T-helper 17 cell (primary cell): Measurements from ENCODE around the gene ANKFY1. TPM values are rescaled to one million over a fixed set of nuclear protein-coding genes. Genes with fewer than 3 reads are reported as not detected.

Experiments
- ATAC-seq: fragments of 150-1000 bp; cut with Tn5 transposase; 2 replicates; pipeline ENCODE4 v1.10.0; 2021; ENCODE audit warnings: mild to moderate bottlenecking, moderate library complexity
- DNase-seq, 3 donors: peaks; one replicate each; pipeline versions ENCODE4 v3.0.0 to v3.0.0-alpha.2; 2020 to 2021
- H3K9me3 ChIP-seq: one replicate; pipeline ENCODE4 v1.7.0; 2013; ENCODE audit warnings: low read length, mild to moderate bottlenecking; ENCODE audit not compliant: control insufficient read depth, poor library complexity, severe bottlenecking
- H3K27ac Mint-ChIP-seq: one replicate; pipeline ENCODE4 v1.8.0; 2022; ENCODE audit warnings: mild to moderate bottlenecking, moderate library complexity, mixed read lengths
- H3K27me3 Mint-ChIP-seq: one replicate; pipeline ENCODE4 v1.8.0; 2022; ENCODE audit warnings: mixed read lengths
- H3K36me3 Mint-ChIP-seq: one replicate; pipeline ENCODE4 v1.8.0; 2022; ENCODE audit warnings: low read depth, mixed read lengths
- H3K4me1 Mint-ChIP-seq: one replicate; pipeline ENCODE4 v1.8.0; 2022; ENCODE audit warnings: mild to moderate bottlenecking, mixed read lengths
- H3K4me3 Mint-ChIP-seq: one replicate; pipeline ENCODE4 v1.8.0; 2022; ENCODE audit warnings: mild to moderate bottlenecking, moderate library complexity, mixed read lengths
- total RNA-seq, 4 donors: library from RNA in 2 of 4; stranded (reverse) in 2 of 4; gene quantifications; one replicate each; pipeline ENCODE4 v1.2.3 and lab custom pipeline; 2022 to 2026

ANKFY1 gene
- total RNA-seq, 2 donors from 2014 or later: 51.2 to 54.0 TPM

DNA sequence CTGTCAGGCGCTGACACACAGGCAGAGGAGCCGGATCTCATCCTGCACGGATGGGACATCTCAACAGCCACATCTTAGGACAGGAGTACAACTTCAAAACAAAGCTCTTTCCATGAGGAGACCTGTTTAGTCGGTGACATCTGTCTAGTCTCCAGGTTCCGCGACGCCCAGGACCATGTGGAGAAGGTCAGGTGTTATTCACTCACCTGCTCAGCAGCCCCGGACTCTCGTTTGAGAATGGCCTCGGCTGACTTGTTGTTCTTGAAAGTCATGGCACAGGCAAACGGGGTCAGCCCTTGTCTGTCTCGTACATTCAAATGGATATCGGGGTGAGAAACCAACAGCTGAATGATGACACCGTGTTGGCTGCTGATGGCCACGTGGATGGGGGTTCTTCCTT, 85.1 kb downstream of the ANKFY1 start:
- H3K27ac Mint-ChIP-seq: peak overlapping the region; percentile 98
- peak overlapping the region; percentile 39 for H3K4me3 Mint-ChIP-seq
- DNase-seq: no peak
- H3K9me3 ChIP-seq: no peaks in the 10 kb centered on the region
- H3K27me3 Mint-ChIP-seq: no peaks in the 10 kb centered on the region
- no peak for ATAC-seq
- H3K36me3 Mint-ChIP-seq: peaks cover 2% of the 10 kb centered on the region
- peaks cover 40% of the 10 kb centered on the region for H3K4me1 Mint-ChIP-seq

DNA sequence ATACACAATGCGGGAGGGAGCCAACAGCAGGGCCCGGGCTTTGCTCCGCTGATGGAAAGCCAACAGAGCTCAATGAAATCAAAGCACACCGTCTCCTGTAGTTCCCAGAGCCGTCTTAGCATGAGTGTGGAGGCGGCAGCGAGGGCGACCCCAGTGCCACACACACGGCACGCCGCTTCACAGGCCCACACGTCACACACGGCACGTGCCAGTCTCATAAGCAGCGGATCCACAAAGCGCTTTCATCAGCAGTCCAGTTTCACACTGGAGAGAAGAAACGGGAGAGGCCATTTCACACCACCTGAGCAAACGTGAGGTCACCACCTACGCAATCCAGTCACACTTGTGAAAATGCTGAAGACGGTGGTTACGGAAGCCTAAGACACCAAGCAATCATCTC, 86.0 kb downstream of the ANKFY1 start:
- Mint-ChIP-seq H3K4me1 (peaks cover 41% of the 10 kb centered on the region), H3K27me3 (no peaks in the 10 kb centered on the region), H3K27ac (peak overlapping the region; percentile 98), H3K4me3 (peak overlapping the region; percentile 50), H3K36me3 (peaks cover 2% of the 10 kb centered on the region)
- no peaks in the 10 kb centered on the region for H3K9me3 ChIP-seq
- DNase-seq (no peak), ATAC-seq (peak; percentile 26)

DNA sequence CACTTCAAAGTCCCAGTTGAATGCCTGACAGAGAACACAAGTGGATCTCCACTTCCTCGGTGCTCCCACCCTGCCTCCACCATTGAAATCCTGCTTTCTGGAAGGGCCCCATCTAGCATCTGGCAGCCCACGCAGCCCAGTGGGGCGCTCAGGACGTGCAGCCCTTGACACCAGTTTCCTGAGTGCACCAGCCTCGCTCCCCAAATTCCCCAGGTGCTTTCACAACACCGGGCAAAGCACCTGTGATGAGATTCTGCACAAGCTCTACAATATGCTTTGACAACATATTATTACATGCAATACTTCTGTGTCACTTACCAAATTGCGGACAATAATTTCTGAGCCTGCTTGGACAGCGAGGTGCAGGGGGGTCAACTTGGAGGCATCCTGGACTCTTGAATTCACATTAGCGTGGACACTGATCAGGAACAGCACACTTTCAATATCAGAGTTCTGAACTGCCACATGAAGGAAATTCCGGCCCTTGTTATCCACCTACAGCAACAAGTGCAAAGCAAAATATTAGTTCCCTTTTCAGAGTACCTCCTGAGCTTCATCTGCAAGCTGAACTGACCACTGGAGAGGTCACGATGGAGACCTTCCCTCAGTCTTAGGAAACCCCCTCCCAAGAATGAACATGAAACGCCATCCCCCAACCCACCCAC, 86.8 kb downstream of the ANKFY1 start:
- DNase-seq (no peak), ATAC-seq (peak; percentile 60)
- Mint-ChIP-seq H3K36me3 (peaks cover 2% of the 10 kb centered on the region), H3K27me3 (no peaks in the 10 kb centered on the region), H3K4me3 (peak overlapping the region; percentile 91), H3K27ac (peak overlapping the region; percentile 98), H3K4me1 (peaks cover 41% of the 10 kb centered on the region)
- no peaks in the 10 kb centered on the region for H3K9me3 ChIP-seq

DNA sequence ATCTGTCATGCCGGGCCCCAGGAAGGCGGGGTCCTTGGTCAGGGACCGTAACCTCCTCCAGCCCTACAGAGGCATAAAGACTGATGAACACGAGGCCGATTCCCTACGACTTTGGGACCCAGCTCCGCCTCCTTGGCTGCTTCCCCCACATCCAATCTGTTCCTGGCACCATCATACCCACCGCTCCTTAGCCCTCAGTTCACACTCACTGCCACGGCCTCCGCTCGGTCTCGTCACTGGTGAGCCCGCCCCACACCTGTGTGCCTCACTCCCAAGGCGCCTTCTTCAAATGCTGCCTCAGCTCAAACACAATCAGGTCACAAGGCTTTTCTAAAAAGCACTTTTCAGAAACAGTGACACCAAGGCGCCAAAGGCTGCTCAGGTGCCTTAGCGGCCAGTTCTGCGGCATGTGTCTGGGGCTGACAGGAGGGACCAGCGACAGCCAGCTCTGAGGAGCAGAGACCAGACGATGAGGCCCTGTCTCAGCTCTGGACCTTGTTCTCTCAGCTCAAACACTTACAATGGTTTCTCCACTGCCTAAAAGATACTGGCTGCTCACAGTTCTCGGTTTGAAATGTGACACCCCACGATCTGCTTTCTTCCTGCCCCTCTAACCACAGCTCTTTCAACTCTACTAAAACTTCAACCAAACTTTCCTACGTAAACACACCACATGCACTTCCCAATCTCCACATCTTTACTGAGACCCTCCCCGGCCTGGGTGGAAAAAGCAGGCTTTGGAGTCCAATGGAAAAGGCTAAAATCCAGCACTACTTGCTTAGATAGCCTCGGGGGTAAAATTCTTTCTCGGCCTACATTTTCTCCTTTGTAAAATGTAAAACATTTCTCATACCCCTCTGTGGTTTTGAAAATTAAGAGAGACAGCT, 87.6 kb downstream of the ANKFY1 start:
- Mint-ChIP-seq H3K27ac (peak overlapping the region; percentile 98), H3K4me3 (peak overlapping the region; percentile 91), H3K36me3 (peaks cover 2% of the 10 kb centered on the region), H3K27me3 (no peaks in the 10 kb centered on the region), H3K4me1 (peaks cover 41% of the 10 kb centered on the region)
- ATAC-seq (peak; percentile 79), DNase-seq (peak in 2 of 3 donors; percentile 17 to 43)
- H3K9me3 ChIP-seq: no peaks in the 10 kb centered on the region

DNA sequence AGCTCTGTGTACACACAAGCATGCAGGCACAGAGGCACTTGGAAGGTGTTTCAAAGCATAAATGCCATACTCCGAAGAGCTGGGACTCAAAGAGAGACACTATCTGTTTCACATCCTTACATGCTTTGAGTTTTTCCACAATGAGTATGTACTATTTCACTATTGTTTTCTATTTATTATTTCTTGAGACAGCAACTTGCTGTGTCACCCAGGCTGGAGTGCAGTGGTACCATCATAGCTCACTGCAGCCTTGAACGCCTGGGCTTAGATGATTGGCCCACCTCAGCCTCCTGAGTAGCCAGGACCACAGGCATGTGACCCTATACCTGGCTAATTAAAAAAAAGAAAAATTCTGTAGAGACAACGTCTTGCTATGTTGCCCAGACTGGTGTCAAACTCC, 89.2 kb downstream of the ANKFY1 start:
- Mint-ChIP-seq H3K36me3 (peaks cover 2% of the 10 kb centered on the region), H3K4me3 (peak overlapping the region; percentile 55), H3K27ac (peak overlapping the region; percentile 98), H3K27me3 (no peaks in the 10 kb centered on the region), H3K4me1 (peaks cover 41% of the 10 kb centered on the region)
- DNase-seq: no peak
- ATAC-seq: no peak
- H3K9me3 ChIP-seq: no peaks in the 10 kb centered on the region

DNA sequence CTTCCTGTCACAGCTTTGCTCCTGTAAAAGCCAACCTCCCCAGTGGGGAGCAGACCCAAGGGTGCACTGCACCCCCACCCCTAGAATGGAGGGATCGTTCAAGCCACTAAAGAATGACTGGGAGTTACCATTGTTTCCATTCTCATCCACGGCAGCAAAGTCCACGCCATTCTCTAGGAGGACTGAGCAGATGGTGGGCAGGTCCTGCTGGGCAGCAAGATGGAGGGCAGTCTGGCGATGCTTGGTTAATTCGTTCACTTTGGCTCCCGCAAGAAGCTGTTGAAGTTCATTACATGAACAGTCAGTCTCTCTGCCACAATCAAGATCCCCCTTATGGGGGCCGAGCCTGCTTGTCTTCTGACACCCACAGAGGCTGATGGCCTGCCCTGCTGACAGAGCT, 90.0 kb downstream of the ANKFY1 start:
- DNase-seq (no peak), ATAC-seq (no peak)
- peaks cover 9% of the 10 kb centered on the region for H3K36me3 Mint-ChIP-seq
- peak overlapping the region; percentile 98 for H3K27ac Mint-ChIP-seq
- H3K27me3 Mint-ChIP-seq: no peaks in the 10 kb centered on the region
- H3K4me3 Mint-ChIP-seq: peak overlapping the region; percentile 15
- peaks cover 46% of the 10 kb centered on the region for H3K4me1 Mint-ChIP-seq
- no peaks in the 10 kb centered on the region for H3K9me3 ChIP-seq

DNA sequence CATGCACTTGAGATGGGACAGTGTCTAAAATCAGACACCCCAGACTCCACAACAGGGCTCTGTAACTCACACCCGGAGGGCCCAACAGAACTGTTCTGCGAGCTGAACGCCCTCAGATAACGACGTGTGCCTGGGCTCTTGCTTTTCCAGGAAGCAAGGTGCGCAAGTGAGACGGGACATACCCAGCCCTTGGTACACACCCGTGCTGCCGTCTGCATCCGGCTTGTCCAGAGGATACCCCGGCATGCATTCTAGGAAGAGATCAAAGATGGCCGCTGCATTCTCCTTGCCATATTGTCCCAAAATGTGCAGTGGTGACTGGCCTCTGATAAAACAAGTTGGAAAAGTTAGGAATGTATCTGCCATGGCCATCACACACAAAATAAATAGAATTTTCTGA, 91.4 kb downstream of the ANKFY1 start:
- DNase-seq: no peak
- Mint-ChIP-seq H3K27ac (no peak overlapping the region), H3K27me3 (no peaks in the 10 kb centered on the region), H3K4me1 (peaks cover 39% of the 10 kb centered on the region), H3K4me3 (no peak overlapping the region), H3K36me3 (peaks cover 9% of the 10 kb centered on the region)
- H3K9me3 ChIP-seq: no peaks in the 10 kb centered on the region
- no peak for ATAC-seq

DNA sequence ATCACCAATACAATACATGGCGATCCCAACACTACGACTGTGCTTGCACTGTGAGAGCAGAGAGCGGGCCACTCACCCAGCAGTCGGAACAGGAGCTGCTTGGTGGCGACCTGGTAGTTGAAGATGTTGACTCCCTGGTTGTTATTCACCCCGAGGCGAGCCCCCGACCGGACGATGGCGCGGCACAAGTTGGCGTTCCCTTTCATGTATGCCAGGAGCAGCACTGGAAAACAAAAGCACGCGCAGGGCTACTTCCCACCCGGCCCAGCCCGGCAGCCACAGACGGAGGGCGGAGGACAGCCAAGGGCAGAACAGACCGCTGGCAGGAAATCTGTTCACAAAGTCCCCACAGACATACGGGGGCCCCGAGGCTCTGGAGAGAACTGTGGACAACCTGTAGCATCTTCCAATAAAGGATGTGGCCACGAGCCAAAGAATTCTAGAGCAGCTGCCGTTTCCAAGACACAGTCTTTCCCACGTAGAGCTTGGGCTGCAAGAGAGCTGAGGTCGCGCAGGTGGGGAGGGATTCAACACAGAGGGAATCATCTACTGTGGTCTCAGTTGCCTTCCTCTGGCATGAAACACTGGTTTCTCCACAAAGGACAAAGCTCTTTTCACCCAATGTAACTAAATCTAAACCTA, 93.0 kb downstream of the ANKFY1 start:
- DNase-seq: no peak
- ATAC-seq: no peak
- H3K4me1 Mint-ChIP-seq: peaks cover 23% of the 10 kb centered on the region
- no peak overlapping the region for H3K27ac Mint-ChIP-seq
- no peak overlapping the region for H3K4me3 Mint-ChIP-seq
- no peaks in the 10 kb centered on the region for H3K9me3 ChIP-seq
- no peaks in the 10 kb centered on the region for H3K27me3 Mint-ChIP-seq
- H3K36me3 Mint-ChIP-seq: peaks cover 7% of the 10 kb centered on the region

DNA sequence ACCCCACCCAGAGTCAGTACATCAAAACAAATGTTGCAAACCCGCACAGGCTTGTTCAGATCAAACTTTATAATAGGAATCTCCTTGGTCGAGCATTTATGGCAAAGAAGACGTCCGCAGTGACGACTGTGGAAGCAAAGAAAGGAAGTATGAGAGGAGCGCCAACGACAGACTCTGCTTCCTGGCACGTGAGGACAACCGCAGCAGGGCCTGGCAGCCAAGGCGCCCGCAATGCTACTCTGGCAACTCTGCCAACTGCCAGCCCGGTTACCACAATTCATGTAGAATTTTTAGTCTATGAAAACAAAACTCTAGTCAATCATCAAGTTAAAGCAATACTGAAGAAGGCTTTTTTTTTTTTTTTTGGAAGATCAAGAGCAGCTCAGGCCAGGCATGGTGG, 96.0 kb downstream of the ANKFY1 start:
- H3K4me1 Mint-ChIP-seq: peaks cover 5% of the 10 kb centered on the region
- peaks cover 11% of the 10 kb centered on the region for H3K36me3 Mint-ChIP-seq
- H3K27me3 Mint-ChIP-seq: no peaks in the 10 kb centered on the region
- no peak overlapping the region for H3K4me3 Mint-ChIP-seq
- H3K9me3 ChIP-seq: no peaks in the 10 kb centered on the region
- DNase-seq (no peak), ATAC-seq (peak; percentile 61)
- H3K27ac Mint-ChIP-seq: peak overlapping the region; percentile 41

DNA sequence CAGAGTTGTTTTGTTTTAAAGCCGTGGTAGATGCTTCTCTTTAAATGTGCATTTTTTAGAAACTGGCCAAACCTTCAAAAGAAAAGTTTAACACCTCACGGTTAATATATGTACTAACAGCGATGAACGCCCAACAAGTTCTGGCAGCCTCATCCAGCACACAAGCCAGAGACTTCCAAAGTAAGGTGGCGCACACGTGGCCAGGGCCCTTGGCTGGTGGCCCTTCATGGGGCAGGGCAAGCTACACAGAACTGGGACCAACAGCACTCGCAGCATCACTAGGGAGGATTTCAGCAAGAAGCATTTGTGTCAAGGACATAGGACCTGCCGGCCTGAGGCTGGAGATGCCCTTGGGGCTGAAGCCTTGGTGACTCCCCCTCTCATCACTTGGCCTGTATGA, 97.4 kb downstream of the ANKFY1 start:
- H3K36me3 Mint-ChIP-seq: peaks cover 11% of the 10 kb centered on the region
- no peaks in the 10 kb centered on the region for H3K9me3 ChIP-seq
- DNase-seq (no peak), ATAC-seq (no peak)
- H3K4me3 Mint-ChIP-seq: no peak overlapping the region
- H3K4me1 Mint-ChIP-seq: peaks cover 13% of the 10 kb centered on the region
- H3K27me3 Mint-ChIP-seq: no peaks in the 10 kb centered on the region
- H3K27ac Mint-ChIP-seq: no peak overlapping the region

DNA sequence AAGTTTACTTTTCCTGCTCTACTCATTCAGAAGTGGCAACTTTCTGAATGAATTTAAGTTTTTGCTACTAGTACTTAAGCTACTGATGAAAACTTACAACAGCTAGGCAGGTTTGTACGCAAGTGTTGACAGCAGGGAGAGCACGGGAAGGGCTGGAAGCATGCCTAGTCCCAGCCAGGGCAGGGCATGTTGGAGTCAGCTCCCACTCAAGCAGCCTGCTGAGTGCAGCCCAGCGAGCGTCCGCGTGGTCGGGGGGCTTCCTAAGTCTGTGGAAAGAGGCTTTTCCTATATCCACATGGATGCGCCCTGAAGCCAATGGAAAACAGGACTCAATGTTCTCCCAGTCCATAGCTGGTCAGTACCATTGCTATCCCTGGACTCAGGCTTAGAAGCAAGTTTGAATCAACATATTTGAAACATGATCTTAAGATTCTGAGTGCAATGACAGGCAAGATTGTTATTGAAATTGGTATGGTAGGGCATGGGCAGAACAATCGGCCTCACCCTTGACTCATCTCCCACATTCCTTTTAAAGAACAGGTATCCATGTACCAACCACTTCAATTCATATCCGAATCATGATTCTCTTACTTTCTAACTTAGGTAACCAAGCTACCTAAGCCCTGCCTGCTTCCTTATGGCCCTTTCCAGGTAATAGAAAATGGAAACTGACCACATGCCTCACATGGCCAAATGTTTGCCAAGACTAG, 98.3 kb downstream of the ANKFY1 start:
- no peaks in the 10 kb centered on the region for H3K27me3 Mint-ChIP-seq
- peaks cover 15% of the 10 kb centered on the region for H3K4me1 Mint-ChIP-seq
- H3K4me3 Mint-ChIP-seq: no peak overlapping the region
- H3K27ac Mint-ChIP-seq: no peak overlapping the region
- H3K9me3 ChIP-seq: no peaks in the 10 kb centered on the region
- ATAC-seq: no peak
- H3K36me3 Mint-ChIP-seq: peaks cover 11% of the 10 kb centered on the region
- no peak for DNase-seq

DNA sequence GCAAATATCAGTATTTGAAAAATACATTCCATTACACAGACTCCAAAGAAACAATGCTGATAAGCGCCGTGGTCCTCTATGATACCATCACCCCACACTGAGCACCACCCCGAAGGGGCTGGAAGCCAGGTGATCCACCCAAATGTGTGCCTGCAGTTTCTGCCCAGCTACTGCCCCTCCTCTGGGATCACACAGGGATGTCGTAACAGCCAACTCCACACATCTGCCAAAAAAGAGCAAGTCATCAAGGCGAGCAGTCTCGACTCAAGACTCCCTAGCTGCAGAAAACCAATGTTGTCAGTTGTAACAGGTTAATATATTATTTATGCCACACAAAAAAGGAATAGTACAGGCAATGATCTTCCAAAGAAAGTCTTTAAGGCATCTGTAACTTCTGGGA, 99.8 kb downstream of the ANKFY1 start:
- H3K9me3 ChIP-seq: no peaks in the 10 kb centered on the region
- peaks cover 16% of the 10 kb centered on the region for H3K36me3 Mint-ChIP-seq
- no peak overlapping the region for H3K4me3 Mint-ChIP-seq
- ATAC-seq (no peak), DNase-seq (no peak)
- H3K4me1 Mint-ChIP-seq: peaks cover 16% of the 10 kb centered on the region
- no peaks in the 10 kb centered on the region for H3K27me3 Mint-ChIP-seq
- H3K27ac Mint-ChIP-seq: no peak overlapping the region
